Measurements from ENCODE around the gene TPRX2. TPM values are rescaled to one million over a fixed set of nuclear protein-coding genes. Genes with fewer than 3 reads are reported as not detected.

Gene TPRX2
- total RNA-seq, 1 donor from 2014 or later = not detected

DNA sequence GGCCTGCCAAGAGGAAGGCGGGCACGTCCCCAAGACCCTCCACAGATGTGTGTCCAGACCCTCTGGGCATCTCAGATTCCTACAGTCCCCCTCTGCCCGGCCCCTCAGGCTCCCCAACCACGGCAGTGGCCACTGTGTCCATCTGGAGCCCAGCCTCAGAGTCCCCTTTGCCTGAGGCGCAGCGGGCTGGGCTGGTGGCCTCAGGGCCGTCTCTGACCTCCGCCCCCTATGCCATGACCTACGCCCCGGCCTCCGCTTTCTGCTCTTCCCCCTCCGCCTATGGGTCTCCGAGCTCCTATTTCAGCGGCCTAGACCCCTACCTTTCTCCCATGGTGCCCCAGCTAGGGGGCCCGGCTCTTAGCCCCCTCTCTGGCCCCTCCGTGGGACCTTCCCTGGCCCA lies 19.6 kb upstream of the TPRX2 start:
- no peak overlapping the region for H3K27ac ChIP-seq (replicated peaks)
- H3K9me3 ChIP-seq (replicated peaks) = no peaks in the 10 kb centered on the region
- peaks cover 53% of the 10 kb centered on the region for H3K27me3 ChIP-seq (ENCODE audit: low read depth)
- no peak for DNase-seq
- intact Hi-C loops (cut with micrococcal nuclease) = no loop called here
- TF ChIP-seq, protein P1, sequence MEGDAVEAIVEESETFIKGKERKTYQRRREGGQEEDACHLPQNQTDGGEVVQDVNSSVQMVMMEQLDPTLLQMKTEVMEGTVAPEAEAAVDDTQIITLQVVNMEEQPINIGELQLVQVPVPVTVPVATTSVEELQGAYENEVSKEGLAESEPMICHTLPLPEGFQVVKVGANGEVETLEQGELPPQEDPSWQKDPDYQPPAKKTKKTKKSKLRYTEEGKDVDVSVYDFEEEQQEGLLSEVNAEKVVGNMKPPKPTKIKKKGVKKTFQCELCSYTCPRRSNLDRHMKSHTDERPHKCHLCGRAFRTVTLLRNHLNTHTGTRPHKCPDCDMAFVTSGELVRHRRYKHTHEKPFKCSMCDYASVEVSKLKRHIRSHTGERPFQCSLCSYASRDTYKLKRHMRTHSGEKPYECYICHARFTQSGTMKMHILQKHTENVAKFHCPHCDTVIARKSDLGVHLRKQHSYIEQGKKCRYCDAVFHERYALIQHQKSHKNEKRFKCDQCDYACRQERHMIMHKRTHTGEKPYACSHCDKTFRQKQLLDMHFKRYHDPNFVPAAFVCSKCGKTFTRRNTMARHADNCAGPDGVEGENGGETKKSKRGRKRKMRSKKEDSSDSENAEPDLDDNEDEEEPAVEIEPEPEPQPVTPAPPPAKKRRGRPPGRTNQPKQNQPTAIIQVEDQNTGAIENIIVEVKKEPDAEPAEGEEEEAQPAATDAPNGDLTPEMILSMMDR (IDR thresholded peaks at IDR 0.05; ENCODE audit: borderline replicate concordance) = no peak
- no peaks in the 10 kb centered on the region for H3K4me1 ChIP-seq
- no peak overlapping the region for H3K4me3 ChIP-seq
- no peaks in the 10 kb centered on the region for H3K36me3 ChIP-seq

DNA sequence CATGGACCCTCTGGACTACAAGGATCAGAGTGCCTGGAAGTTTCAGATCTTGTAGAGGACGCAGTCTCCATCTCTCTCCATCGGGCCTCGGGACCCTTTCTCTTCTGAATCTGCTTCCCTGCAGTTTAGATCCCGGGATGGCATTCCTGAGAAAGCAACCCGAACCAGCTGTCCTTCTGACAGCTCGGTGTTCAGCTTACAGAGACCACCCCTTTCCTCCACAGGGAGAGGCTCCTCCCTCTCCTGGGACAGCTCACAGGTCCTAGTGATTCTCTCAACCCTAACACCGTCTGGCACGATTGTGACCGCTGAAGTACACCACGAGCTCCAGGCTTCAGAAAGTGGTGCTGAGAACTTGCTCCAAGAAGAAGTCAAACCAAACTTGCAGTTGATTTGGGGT lies 19.1 kb upstream of the TPRX2 start:
- Histone ChIP-seq H3K27ac (replicated peaks) (no peak overlapping the region), H3K9me3 (replicated peaks) (no peaks in the 10 kb centered on the region), H3K4me1 (no peaks in the 10 kb centered on the region), H3K27me3 (ENCODE audit: low read depth) (peaks cover 58% of the 10 kb centered on the region), H3K36me3 (no peaks in the 10 kb centered on the region), H3K4me3 (no peak overlapping the region)
- TF ChIP-seq, protein P1 (IDR thresholded peaks at IDR 0.05; ENCODE audit: borderline replicate concordance) = no peak
- no peak for DNase-seq
- intact Hi-C loops (cut with micrococcal nuclease) = no loop called here

DNA sequence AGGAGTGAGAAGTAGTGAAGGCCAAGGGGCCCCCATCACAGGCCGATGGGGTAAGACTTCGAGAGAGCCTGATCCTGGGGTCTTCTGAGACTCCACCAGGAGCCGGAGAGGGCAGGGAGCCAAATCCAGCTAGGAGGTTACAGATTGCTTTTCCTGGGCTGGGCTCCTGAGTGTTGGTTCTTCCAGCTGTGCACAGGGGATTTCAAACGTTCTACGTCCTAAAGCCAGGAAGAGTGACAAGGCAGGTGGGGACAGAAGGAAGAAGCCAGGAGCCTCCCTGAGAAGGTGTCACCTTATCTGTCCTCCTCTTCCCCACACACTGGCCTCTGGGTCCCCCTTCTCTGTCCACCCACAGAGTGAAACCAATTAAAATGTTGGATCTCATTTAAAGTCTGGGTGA lies 16.1 kb upstream of the TPRX2 start:
- Histone ChIP-seq H3K27me3 (ENCODE audit: low read depth) (peaks cover 88% of the 10 kb centered on the region), H3K36me3 (no peaks in the 10 kb centered on the region), H3K9me3 (replicated peaks) (no peaks in the 10 kb centered on the region), H3K4me1 (no peaks in the 10 kb centered on the region), H3K4me3 (no peak overlapping the region), H3K27ac (replicated peaks) (no peak overlapping the region)
- intact Hi-C loops (cut with micrococcal nuclease) = no loop called here
- TF ChIP-seq, protein P1 (IDR thresholded peaks at IDR 0.05; ENCODE audit: borderline replicate concordance) = no peak
- no peak for DNase-seq

DNA sequence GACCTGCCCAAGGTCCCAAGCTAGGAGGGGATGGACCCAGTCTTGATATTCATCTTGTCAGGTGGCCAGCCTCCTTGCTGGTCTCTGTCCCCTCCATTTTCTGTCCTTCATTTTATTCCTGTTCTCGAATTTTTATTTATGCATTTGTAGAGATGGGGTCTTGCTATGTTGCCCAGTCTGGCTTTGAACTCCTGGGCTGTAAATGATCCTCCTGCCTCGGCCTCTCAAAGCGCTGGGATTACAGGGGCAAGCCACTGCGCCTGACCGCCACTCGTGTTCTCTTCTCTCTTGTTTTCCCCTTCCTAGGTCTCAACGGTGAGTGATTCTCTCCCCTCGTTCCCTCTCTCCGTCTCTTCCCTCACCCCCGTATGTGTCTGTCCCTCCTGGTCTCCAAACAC lies 10.6 kb upstream of the TPRX2 start:
- TF ChIP-seq, protein P1 (IDR thresholded peaks at IDR 0.05; ENCODE audit: borderline replicate concordance) = no peak
- H3K4me3 ChIP-seq = no peak overlapping the region
- intact Hi-C loops (cut with micrococcal nuclease) = no loop called here
- no peaks in the 10 kb centered on the region for H3K36me3 ChIP-seq
- H3K27me3 ChIP-seq (ENCODE audit: low read depth) = peaks cover 100% of the 10 kb centered on the region
- DNase-seq = no peak
- no peak overlapping the region for H3K27ac ChIP-seq (replicated peaks)
- H3K9me3 ChIP-seq (replicated peaks) = no peaks in the 10 kb centered on the region
- H3K4me1 ChIP-seq = peaks cover 3% of the 10 kb centered on the region

DNA sequence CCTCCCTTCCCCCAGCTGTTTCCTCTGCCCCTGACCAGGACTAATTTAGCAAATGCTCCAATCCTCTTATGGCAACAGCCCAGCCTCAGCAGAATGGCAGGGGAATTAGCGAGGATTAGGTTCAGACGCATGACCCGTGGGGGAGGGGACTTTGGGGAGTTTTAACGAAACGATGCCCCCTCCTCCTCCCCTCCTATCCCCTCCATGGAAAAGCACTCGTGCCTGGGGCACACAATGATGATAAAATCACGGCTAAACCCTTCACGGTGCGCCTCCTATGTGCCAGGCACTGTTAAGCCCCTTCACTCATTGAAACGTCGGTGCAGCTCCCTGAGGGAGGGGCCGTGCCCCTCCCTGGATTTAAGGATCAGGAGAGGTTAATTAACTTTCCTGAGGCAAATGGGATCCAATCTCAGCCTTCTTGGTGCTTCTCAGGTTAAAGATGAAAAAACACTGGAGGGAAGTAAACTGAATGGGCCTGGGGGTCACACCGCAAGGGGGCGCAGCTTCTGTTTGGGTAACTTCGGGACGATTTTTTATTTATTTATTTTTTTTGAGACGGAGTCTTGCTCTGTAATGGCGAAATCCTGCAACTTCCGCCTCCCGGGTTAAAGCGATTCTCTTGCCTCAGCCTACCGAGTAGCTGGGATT lies 10.1 kb upstream of the TPRX2 start:
- Histone ChIP-seq H3K36me3 (no peaks in the 10 kb centered on the region), H3K27me3 (ENCODE audit: low read depth) (peaks cover 100% of the 10 kb centered on the region), H3K27ac (replicated peaks) (no peak overlapping the region), H3K4me3 (no peak overlapping the region), H3K9me3 (replicated peaks) (no peaks in the 10 kb centered on the region), H3K4me1 (peaks cover 3% of the 10 kb centered on the region)
- no peak for DNase-seq
- intact Hi-C loops (cut with micrococcal nuclease) = no loop called here
- TF ChIP-seq, protein P1 (IDR thresholded peaks at IDR 0.05; ENCODE audit: borderline replicate concordance) = peak; percentile 40

All from left ventricle myocardium inferior (tissue), 1 donor.